ENCODE data around the gene ETFDH.
"Not testable (repeated sequence)": the region's sequence is repeated elsewhere in the genome, so short reads cannot be mapped to it uniquely, and the experiment has no call there.

- TF ChIP-seq POLR2A (IDR thresholded peaks at IDR 0.05; ENCODE audit: extremely low read depth, insufficient read length), result not testable (repeated sequence)
- TF ChIP-seq, protein P1, sequence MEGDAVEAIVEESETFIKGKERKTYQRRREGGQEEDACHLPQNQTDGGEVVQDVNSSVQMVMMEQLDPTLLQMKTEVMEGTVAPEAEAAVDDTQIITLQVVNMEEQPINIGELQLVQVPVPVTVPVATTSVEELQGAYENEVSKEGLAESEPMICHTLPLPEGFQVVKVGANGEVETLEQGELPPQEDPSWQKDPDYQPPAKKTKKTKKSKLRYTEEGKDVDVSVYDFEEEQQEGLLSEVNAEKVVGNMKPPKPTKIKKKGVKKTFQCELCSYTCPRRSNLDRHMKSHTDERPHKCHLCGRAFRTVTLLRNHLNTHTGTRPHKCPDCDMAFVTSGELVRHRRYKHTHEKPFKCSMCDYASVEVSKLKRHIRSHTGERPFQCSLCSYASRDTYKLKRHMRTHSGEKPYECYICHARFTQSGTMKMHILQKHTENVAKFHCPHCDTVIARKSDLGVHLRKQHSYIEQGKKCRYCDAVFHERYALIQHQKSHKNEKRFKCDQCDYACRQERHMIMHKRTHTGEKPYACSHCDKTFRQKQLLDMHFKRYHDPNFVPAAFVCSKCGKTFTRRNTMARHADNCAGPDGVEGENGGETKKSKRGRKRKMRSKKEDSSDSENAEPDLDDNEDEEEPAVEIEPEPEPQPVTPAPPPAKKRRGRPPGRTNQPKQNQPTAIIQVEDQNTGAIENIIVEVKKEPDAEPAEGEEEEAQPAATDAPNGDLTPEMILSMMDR (IDR thresholded peaks at IDR 0.05; ENCODE audit: low read depth, low read length), result not testable (repeated sequence)
Observed at GRCh38 chr4:158663707-158664625, 8.1 kb upstream of the ETFDH start.

Measured in NB4 (cell line).